Kidney (tissue), 14 donors: Measurements from ENCODE around the gene KCP. TPM values are rescaled to one million over a fixed set of nuclear protein-coding genes. Genes with fewer than 3 reads are reported as not detected.

ENCODE experiments used
- DNase-seq, 5 donors: peaks; one replicate each; pipeline ENCODE4 v3.0.0-alpha.2; 2013 to 2020
- FAIRE-seq: peaks from 2 replicates; lab custom pipeline; 2012; peaks lifted over from hg19 to GRCh38; lab: Jason Lieb, UNC
- H3K27ac ChIP-seq, 2 donors: one replicate each; pipeline ENCODE4 v1.7.0; 2013; ENCODE audit warnings: low read depth in 2 of 2, low read length in 2 of 2, inconsistent platforms in 1 of 2
- H3K27me3 ChIP-seq: one replicate; pipeline ENCODE4 v1.7.1; 2013; ENCODE audit warnings: low read length, inconsistent platforms; ENCODE audit not compliant: control insufficient read depth, insufficient read depth
- H3K36me3 ChIP-seq, 3 donors: one replicate each; pipeline versions ENCODE4 v1.7.0 to v1.7.1; 2013; ENCODE audit warnings: low read length in 3 of 3, control low read depth in 1 of 3, inconsistent platforms in 1 of 3; ENCODE audit not compliant: insufficient read depth in 3 of 3, control insufficient read depth in 2 of 3
- H3K4me1 ChIP-seq, 3 donors: one replicate each; pipeline versions ENCODE4 v1.7.0 to v1.7.1; 2013; ENCODE audit warnings: low read length in 3 of 3, inconsistent platforms in 1 of 3, low read depth in 1 of 3; ENCODE audit not compliant: control insufficient read depth in 2 of 3, insufficient read depth in 2 of 3
- H3K4me3 ChIP-seq, 3 donors: one replicate each; pipeline versions ENCODE4 v1.7.0 to v1.8.1; 2013; ENCODE audit warnings: low read length in 3 of 3, control low read depth in 1 of 3, inconsistent platforms in 1 of 3
- H3K9ac ChIP-seq, 3 donors: one replicate each; pipeline versions ENCODE4 v1.7.0 to v1.7.1; 2013; ENCODE audit warnings: low read length in 3 of 3, control low read depth in 1 of 3, inconsistent platforms in 1 of 3
- H3K9me3 ChIP-seq, 3 donors: one replicate each; pipeline versions ENCODE4 v1.7.0 to v1.7.1; 2013; ENCODE audit warnings: low read length in 3 of 3, control low read depth in 1 of 3, inconsistent platforms in 1 of 3; ENCODE audit not compliant: control insufficient read depth in 2 of 3, insufficient read depth in 1 of 3
- CTCF ChIP-seq: IDR thresholded peaks from 3 replicates; pipeline ENCODE4 v1.5.1; 2012; ENCODE audit warnings: mild to moderate bottlenecking, moderate library complexity, borderline replicate concordance; ENCODE audit not compliant: insufficient read depth; ENCODE audit errors: extremely low read depth
- intact Hi-C: fragments of 100-400 bp; cut with DNase I; formaldehyde crosslinking; loops from one replicate; pipeline ENCODE4 v1.11.1; 2022
- polyA plus RNA-seq: library from polyadenylated mRNA; stranded (reverse); fragments of 350-450 nt; fragmentation: Illumina TruSeq; extraction: RNeasy Lipid Tissue Mini Kit (QIAGEN cat#74804); gene quantifications from one replicate; pipeline ENCODE4 v1.2.3, GENCODE V29; 2014; ENCODE audit warnings: low read depth, low replicate concordance; ENCODE audit not compliant: insufficient read depth
- total RNA-seq: library from RNA; stranded (reverse); fragmentation: NEBNext Ultra II Directional; extraction: Animal tissue kit (Norgen Biotek cat#: 25700); gene quantifications from one replicate; pipeline ENCODE4 v1.2.1, GENCODE V29; 2021
- donor health status: control.
- donor health status: control.
- donor health status: control.
- donor health status: control.
- donor health status: control.
- donor health status: DM: yes; HTN: yes; CAD: no.
- donor health status: Normal renal cell carcinoma (clear cell type).

KCP gene
- total and polyA plus RNA-seq, 2 donors from 2014 or later: 7.7 to 44.6 TPM

GRCh38 chr7:128831994-128832879 is 78.3 kb downstream of the KCP start:
- Histone ChIP-seq H3K36me3 (no peaks in the 10 kb centered on the region), H3K9ac (no peak overlapping the region), H3K4me1 (peaks cover 0 to 6% (median 0%) of the 10 kb centered on the region in 3 donors), H3K27me3 (no peaks in the 10 kb centered on the region), H3K4me3 (no peak overlapping the region), H3K27ac (no peak overlapping the region), H3K9me3 (no peaks in the 10 kb centered on the region)
- FAIRE-seq (no peak), DNase-seq (peak in 4 of 5 donors; percentile 68 to 85 (median 72))
- TF ChIP-seq CTCF: no peak
- intact Hi-C loops: no loop called here

DNA sequence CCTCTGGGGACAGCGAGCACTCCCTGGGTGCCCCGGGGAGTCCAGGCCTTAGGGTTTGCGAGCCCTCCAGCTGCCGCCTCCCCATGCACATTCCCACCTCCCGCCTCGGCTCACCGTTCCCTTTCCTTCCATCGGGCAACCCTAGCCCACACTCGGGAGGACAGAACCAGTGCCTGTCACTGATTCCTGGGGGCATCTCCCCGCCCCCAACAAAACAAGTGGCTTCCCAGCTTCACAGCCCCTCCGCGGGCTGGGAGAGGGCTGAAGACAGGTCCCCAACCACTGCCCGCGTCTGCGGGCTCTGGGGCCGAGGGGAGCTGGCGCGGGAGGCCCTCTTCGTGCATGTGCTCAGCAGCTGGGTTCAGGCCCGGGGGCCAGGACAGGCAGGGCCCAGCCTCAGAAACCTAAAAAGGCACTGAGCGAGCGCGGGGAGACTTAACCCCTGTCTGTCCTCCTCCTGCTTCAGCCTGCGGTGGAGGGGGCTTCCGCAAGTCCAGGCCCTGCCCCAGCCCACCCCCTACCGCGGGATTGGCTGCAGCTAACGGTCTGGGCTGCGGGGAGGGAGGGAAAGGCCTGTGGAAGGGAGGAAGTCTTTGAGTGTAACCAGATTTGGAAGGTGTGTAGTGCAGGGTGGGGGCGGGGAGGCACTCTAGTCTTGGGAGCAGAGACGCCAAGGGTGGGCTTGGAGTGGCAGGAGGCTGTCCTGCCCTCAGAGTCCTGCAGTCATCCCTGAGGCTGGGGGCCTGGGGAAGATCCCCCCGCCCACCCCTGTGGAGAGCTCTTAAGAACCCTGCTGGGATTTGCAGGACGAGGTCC is 79.1 kb downstream of the KCP start:
- FAIRE-seq (no peak), DNase-seq (peak; percentile 60 to 84 (median 70))
- Histone ChIP-seq H3K27ac (no peak overlapping the region), H3K4me3 (peak overlapping the region in 1 of 3 donors; percentile 30), H3K36me3 (no peaks in the 10 kb centered on the region), H3K9me3 (no peaks in the 10 kb centered on the region), H3K9ac (no peak overlapping the region), H3K4me1 (peaks cover 0 to 6% (median 0%) of the 10 kb centered on the region in 3 donors), H3K27me3 (no peaks in the 10 kb centered on the region)
- TF ChIP-seq CTCF: no peak
- intact Hi-C loops: no loop called here

DNA sequence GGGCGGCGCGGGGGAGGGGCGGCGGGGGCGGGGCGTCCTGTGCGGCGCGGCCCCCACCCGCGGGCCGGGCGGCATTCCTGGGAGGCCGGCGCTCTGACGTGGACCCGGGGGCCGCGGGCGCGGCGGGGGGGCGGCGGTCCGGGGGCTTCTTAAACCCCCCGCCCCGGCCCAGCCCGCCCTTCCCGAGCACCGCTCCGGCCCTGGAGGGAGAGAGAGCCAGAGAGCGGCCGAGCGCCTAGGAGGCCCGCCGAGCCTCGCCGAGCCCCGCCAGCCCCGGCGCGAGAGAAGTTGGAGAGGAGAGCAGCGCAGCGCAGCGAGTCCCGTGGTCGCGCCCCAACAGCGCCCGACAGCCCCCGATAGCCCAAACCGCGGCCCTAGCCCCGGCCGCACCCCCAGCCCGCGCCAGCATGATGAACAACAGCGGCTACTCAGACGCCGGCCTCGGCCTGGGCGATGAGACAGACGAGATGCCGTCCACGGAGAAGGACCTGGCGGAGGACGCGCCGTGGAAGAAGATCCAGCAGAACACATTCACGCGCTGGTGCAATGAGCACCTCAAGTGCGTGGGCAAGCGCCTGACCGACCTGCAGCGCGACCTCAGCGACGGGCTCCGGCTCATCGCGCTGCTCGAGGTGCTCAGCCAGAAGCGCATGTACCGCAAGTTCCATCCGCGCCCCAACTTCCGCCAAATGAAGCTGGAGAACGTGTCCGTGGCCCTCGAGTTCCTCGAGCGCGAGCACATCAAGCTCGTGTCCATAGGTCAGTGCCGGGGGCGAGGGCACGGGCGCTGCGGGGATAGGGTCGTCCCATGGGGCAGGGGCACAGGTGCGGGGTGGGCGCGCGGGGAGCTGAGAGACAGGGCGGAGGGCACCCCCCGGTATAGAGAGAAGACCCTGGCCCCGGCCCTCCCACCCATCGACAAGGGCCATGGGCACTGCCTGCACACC is 80.0 kb downstream of the KCP start, which contains the start of gene FLNC:
Gene FLNC, plus strand, starts transcription at position 176 of the 947 bp plus-strand sequence. Its CDS starts 232 bp downstream, at position 408.
- DNase-seq (peak; percentile 75 to 91 (median 78)), FAIRE-seq (no peak)
- Histone ChIP-seq H3K36me3 (no peaks in the 10 kb centered on the region), H3K4me1 (peaks cover 0 to 6% (median 0%) of the 10 kb centered on the region in 3 donors), H3K27ac (no peak within 1 kb of the TSS), H3K9me3 (no peaks in the 10 kb centered on the region), H3K4me3 (peak within 1 kb of the TSS in 2 of 3 donors; percentile 41 to 44), H3K27me3 (no peaks in the 10 kb centered on the region), H3K9ac (peak within 1 kb of the TSS in 1 of 3 donors; percentile 18)
- no peak for TF ChIP-seq CTCF
- intact Hi-C loops: no loop called here
